GM10266 (cell line): Measurements from ENCODE around the gene PYGB.

Experiments used
- DNase-seq: peaks from one replicate; pipeline ENCODE4 v3.0.0; 2012; ENCODE audit errors: extremely low spot score
- TF ChIP-seq, protein P1 (sequence below): IDR thresholded peaks from 2 replicates; pipeline ENCODE4 v1.5.1; 2012; ENCODE audit warnings: mild to moderate bottlenecking, low read depth; ENCODE audit not compliant: control insufficient read depth, insufficient read depth; ENCODE audit errors: missing control alignments

PYGB gene

GRCh38 chr20:25274891-25275812, 27.3 kb downstream of the PYGB start:
- no peak for DNase-seq
- TF ChIP-seq, protein P1, sequence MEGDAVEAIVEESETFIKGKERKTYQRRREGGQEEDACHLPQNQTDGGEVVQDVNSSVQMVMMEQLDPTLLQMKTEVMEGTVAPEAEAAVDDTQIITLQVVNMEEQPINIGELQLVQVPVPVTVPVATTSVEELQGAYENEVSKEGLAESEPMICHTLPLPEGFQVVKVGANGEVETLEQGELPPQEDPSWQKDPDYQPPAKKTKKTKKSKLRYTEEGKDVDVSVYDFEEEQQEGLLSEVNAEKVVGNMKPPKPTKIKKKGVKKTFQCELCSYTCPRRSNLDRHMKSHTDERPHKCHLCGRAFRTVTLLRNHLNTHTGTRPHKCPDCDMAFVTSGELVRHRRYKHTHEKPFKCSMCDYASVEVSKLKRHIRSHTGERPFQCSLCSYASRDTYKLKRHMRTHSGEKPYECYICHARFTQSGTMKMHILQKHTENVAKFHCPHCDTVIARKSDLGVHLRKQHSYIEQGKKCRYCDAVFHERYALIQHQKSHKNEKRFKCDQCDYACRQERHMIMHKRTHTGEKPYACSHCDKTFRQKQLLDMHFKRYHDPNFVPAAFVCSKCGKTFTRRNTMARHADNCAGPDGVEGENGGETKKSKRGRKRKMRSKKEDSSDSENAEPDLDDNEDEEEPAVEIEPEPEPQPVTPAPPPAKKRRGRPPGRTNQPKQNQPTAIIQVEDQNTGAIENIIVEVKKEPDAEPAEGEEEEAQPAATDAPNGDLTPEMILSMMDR, result no peak

DNA sequence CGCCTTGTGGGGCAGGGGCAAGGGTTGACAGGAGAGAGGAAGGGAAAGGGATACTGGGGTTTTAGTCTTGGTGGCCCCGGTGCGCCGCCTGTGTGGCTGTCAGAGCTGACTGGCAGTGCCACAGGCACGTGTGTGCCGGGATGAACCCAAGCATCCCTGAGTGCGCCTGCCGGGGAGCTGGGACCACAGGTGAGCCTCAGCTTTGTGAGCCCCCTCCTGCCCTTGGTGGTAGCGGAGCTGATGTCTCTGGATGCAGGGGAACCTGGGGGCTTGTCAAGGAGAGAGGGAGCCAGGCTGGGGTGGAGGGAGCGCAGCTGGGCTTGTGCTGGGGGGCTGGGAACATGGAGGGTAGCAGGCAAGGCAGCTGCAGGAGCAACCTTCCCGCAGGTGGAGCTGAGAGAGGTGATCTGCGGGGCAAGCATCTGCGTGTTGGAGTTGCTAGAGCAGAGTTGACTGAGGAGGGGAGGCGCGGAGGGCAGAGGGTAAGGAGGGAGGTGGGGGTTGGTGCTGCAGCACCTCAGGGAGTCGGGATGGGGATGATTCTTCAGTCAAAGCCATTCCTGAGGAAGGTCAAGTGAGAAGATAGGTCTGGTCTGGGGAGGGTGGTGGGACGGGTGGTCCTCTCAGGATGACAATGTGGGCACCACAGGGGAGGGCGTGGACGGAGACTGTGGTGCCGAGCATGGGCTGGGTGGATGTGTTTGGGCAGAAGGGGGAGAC, 28.1 kb downstream of the PYGB start:
- DNase-seq, result no peak
- TF ChIP-seq, protein P1, result no peak

DNA sequence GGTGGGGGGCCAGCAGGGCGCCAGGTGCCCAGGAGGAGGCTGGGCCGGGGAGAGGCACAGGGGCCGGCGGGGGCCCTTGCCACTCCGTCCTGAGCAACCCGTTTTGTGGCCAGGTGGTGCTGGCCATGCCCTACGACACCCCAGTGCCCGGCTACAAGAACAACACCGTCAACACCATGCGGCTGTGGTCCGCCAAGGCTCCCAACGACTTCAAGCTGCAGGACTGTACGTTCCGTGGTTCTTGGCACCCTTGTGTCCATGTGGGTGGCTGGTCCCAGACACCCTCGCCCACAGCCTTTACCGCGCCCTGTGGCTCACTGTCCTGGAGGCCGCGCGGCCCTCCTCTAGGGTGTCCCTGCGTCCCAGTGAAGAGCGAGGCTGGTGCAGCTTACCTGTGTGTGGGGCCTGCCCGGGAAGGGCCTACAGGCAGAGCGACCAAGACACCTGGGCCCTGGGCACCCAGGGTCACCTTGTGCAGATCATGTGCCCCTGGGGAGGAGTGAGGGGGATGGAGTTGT, 28.7 kb downstream of the PYGB start:
- no peak for DNase-seq
- TF ChIP-seq, protein P1, result no peak

- TF ChIP-seq, protein P1, result no peak
- no peak for DNase-seq
Observed at GRCh38 chr20:25277051-25277801, 29.3 kb downstream of the PYGB start.

DNA sequence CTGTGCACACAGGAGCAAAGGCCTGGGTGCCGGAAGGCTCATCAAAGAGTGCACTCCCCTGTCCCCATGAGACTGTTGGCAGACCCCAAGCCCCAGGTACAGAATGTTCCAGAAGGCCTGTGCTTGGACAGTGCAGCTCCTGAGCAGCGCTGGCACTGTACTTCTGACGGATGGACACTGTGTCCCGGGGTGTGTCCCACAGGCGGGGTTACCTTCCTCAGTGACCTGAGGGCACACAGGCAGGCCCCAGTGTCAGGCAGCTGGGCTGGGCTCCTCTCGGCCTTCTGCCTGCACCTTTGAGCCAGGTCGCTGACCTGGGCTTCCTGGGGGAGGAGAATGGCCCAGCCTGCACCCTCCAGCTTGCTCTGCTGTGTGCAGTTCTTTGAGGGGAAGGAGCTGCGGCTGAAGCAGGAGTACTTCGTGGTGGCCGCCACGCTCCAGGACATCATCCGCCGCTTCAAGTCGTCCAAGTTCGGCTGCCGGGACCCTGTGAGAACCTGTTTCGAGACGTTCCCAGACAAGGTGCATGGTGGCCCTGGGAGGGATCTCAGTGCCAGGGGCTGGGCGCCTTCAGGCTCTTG, 30.1 kb downstream of the PYGB start:
- TF ChIP-seq, protein P1, result no peak
- no peak for DNase-seq

DNA sequence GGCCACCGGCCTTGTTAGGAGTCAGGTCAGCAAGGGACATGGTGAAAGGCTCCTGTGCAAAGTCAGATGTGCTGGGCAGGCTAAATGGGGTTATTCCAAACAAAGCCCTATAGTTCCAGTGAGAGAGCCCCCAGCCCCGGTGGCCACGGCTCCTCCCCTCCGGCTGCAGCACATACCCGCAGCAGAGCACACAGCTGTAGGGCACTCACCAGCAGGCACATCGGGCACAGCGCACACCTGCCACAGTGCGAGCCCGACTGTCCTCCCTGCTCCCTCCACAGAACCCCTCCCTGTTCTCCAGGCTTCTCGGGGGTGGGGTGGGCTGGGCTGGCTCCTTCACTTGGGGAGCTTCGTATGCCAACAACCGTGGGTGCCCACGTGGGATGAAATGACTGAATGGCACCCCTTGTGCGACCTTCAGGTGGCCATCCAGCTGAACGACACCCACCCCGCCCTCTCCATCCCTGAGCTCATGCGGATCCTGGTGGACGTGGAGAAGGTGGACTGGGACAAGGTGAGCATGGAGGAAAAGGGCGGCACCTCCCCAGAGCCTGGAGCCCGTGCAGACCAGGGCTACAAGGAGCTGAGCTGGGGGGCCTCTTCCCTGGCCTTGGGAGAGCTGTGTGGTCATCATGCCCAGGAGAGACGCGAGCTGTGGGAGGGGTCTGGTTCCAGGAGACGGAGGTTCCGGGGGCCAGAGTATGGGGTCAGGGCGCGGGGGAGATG, 30.9 kb downstream of the PYGB start:
- TF ChIP-seq, protein P1, result no peak
- no peak for DNase-seq
